ENCODE measurements around the gene MAFG. TPM values are rescaled to one million over a fixed set of nuclear protein-coding genes. Genes with fewer than 3 reads are reported as not detected.
"Not testable (repeated sequence)": the region's sequence is repeated elsewhere in the genome, so short reads cannot be mapped to it uniquely, and the experiment has no call there.

The MAFG gene
- total and polyA plus RNA-seq, 8 donors = 2.3 to 30.4 (median 11.2) TPM

DNA sequence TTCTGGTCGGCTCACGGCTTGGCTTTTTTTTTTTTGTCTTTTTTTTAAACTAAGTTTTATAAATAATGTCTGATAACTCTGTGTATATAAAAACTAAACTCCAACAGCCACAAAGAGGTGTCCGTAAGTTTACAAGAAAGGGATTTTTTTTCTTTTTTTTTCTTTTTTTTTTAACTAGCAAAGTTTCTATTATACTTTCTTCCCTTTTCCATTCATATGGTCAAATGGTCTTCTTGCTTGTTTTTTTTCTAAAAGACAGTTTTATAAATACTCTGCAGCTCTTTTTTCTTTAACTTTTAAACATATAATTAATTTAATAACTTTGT lies 6.0 kb downstream of the MAFG start:
- no peaks in the 10 kb centered on the region for H3K27me3 ChIP-seq
- no peak for DNase-seq
- no peak overlapping the region for H3K4me3 ChIP-seq
- H3K36me3 ChIP-seq = peaks cover 23 to 39% (median 30%) of the 10 kb centered on the region in 4 donors
- H3K27ac ChIP-seq = peak overlapping the region in 2 of 5 donors; percentile 98 to 99
- H3K9me3 ChIP-seq = no peaks in the 10 kb centered on the region
- 75 to 86% (median 81%) methylated on average over 3 of the region's 3 CpGs for WGBS, 5 donors
- no peak for TF ChIP-seq POLR2AphosphoS5 (IDR thresholded peaks at IDR 0.05)
- no peak for TF ChIP-seq CTCF (IDR thresholded peaks at IDR 0.05)
- TF ChIP-seq POLR2A (IDR thresholded peaks at IDR 0.05) = no peak
- TF ChIP-seq EP300 (IDR thresholded peaks at IDR 0.05) = no peak
- intact Hi-C loops (cut with DNase I; ENCODE audit: low total_unique reads) = no loop called here
- H3K4me1 ChIP-seq = peaks cover 68 to 97% (median 90%) of the 10 kb centered on the region in 4 donors

GRCh38 chr17:81920612-81921536 lies 6.7 kb downstream of the MAFG start:
- TF ChIP-seq POLR2AphosphoS5 (IDR thresholded peaks at IDR 0.05) (no peak), CTCF (IDR thresholded peaks at IDR 0.05) (no peak), POLR2A (IDR thresholded peaks at IDR 0.05) (no peak), EP300 (IDR thresholded peaks at IDR 0.05) (no peak)
- H3K27me3 ChIP-seq = no peaks in the 10 kb centered on the region
- H3K36me3 ChIP-seq = peaks cover 23 to 42% (median 32%) of the 10 kb centered on the region in 4 donors
- H3K9me3 ChIP-seq = no peaks in the 10 kb centered on the region
- no peak for DNase-seq
- no peak overlapping the region for H3K4me3 ChIP-seq
- peaks cover 65 to 97% (median 91%) of the 10 kb centered on the region in 4 donors for H3K4me1 ChIP-seq
- 81 to 90% (median 86%) methylated on average over 31 to 33 of the region's 33 CpGs for WGBS, 5 donors
- peak overlapping the region; percentile 34 to 98 (median 84) for H3K27ac ChIP-seq
- intact Hi-C loops (cut with DNase I; ENCODE audit: low total_unique reads) = no loop called here

GRCh38 chr17:81918832-81919545 lies 8.5 kb downstream of the MAFG start:
- H3K27me3 ChIP-seq = no peaks in the 10 kb centered on the region
- peak overlapping the region in 1 of 4 donors; percentile 82 for H3K4me3 ChIP-seq
- TF ChIP-seq POLR2AphosphoS5 (IDR thresholded peaks at IDR 0.05) = peak in 2 of 3 donors; percentile 37 to 40
- no peak for TF ChIP-seq POLR2A (IDR thresholded peaks at IDR 0.05)
- 33 to 52% (median 49%) methylated on average over 9 to 15 of the region's 15 CpGs for WGBS, 5 donors
- H3K9me3 ChIP-seq = no peaks in the 10 kb centered on the region
- intact Hi-C loops (cut with DNase I; ENCODE audit: low total_unique reads) = no loop called here
- peak overlapping the region; percentile 83 to 98 (median 88) for H3K27ac ChIP-seq
- peaks cover 50 to 86% (median 77%) of the 10 kb centered on the region in 4 donors for H3K4me1 ChIP-seq
- peak; percentile 79 to 84 for DNase-seq
- H3K36me3 ChIP-seq = peaks cover 40 to 61% (median 51%) of the 10 kb centered on the region in 4 donors

GRCh38 chr17:81918333-81918669 lies 9.2 kb downstream of the MAFG start:
- 17 to 39% (median 26%) methylated on average over 9 of the region's 9 CpGs for WGBS, 5 donors
- Histone ChIP-seq H3K36me3 (peaks cover 47 to 68% (median 58%) of the 10 kb centered on the region in 4 donors), H3K27ac (peak overlapping the region; percentile 83 to 98 (median 88)), H3K4me1 (peaks cover 43 to 82% (median 70%) of the 10 kb centered on the region in 4 donors), H3K4me3 (peak overlapping the region; percentile 79 to 90 (median 84))
- intact Hi-C loops (cut with DNase I; ENCODE audit: low total_unique reads); DNase-seq; H3K9me3 ChIP-seq; H3K27me3 ChIP-seq: not testable (repeated sequence)

- no peaks in the 10 kb centered on the region for H3K27me3 ChIP-seq
- intact Hi-C loops (cut with DNase I; ENCODE audit: low total_unique reads) = no loop called here
- H3K36me3 ChIP-seq = peaks cover 51 to 71% (median 61%) of the 10 kb centered on the region in 4 donors
- no peak for TF ChIP-seq EP300 (IDR thresholded peaks at IDR 0.05)
- no peak for TF ChIP-seq CTCF (IDR thresholded peaks at IDR 0.05)
- TF ChIP-seq POLR2AphosphoS5 (IDR thresholded peaks at IDR 0.05) = peak in 2 of 3 donors; percentile 92 to 95
- no peak for TF ChIP-seq POLR2A (IDR thresholded peaks at IDR 0.05)
- DNase-seq = peak; percentile 83 to 95
- H3K4me3 ChIP-seq = peak within 1 kb of the TSS; percentile 79 to 90 (median 84)
- H3K4me1 ChIP-seq = peaks cover 37 to 77% (median 65%) of the 10 kb centered on the region in 4 donors
- 0 to 1% (median 1%) methylated on average over 57 to 94 of the region's 94 CpGs for WGBS, 5 donors
- peak within 1 kb of the TSS; percentile 83 to 98 (median 88) for H3K27ac ChIP-seq
- no peaks in the 10 kb centered on the region for H3K9me3 ChIP-seq
Measured at GRCh38 chr17:81917565-81918332, 9.8 kb downstream of the MAFG start, which contains the start of gene SIRT7. TSS of gene SIRT7 (minus strand) at chr17:81918176. CDS start at chr17:81918131, 45 bp downstream.
